ENCODE results near the gene MCTS1. TPM values are rescaled to one million over a fixed set of nuclear protein-coding genes. Genes with fewer than 3 reads are reported as not detected.
"Not testable (repeated sequence)": the region's sequence is repeated elsewhere in the genome, so short reads cannot be mapped to it uniquely, and the experiment has no call there.

Gene MCTS1
- total RNA-seq, 1 donor from 2014 or later = 6.1 TPM

- no peaks in the 10 kb centered on the region for H3K4me1 ChIP-seq
- H3K27ac ChIP-seq = no peak overlapping the region
- H3K4me3 ChIP-seq = no peak overlapping the region
- no peak for DNase-seq (ENCODE audit: extremely low spot score in 2 of 2)
- H3K27me3 ChIP-seq = no peaks in the 10 kb centered on the region
- intact Hi-C loops (cut with DNase I) = no loop called here
- H3K36me3 ChIP-seq = no peaks in the 10 kb centered on the region
- no peaks in the 10 kb centered on the region for H3K9me3 ChIP-seq
- TF ChIP-seq CTCF (IDR thresholded peaks at IDR 0.05) (no peak), POLR2AphosphoS5 (IDR thresholded peaks at IDR 0.05; ENCODE audit: insufficient read depth in 1 of 2, low read depth in 1 of 2) (no peak), POLR2A (IDR thresholded peaks at IDR 0.05) (no peak)
Measured at GRCh38 chrX:120568035-120568434, 35.9 kb upstream of the MCTS1 start.

- intact Hi-C loops (cut with DNase I) = no loop called here
- no peaks in the 10 kb centered on the region for H3K36me3 ChIP-seq
- no peaks in the 10 kb centered on the region for H3K4me1 ChIP-seq
- H3K27me3 ChIP-seq = no peaks in the 10 kb centered on the region
- no peak overlapping the region for H3K27ac ChIP-seq
- no peak for TF ChIP-seq POLR2A (IDR thresholded peaks at IDR 0.05)
- no peaks in the 10 kb centered on the region for H3K9me3 ChIP-seq
- no peak overlapping the region for H3K4me3 ChIP-seq
- no peak for DNase-seq (ENCODE audit: extremely low spot score in 2 of 2)
Measured at GRCh38 chrX:120568609-120569008, 35.3 kb upstream of the MCTS1 start.

- no peaks in the 10 kb centered on the region for H3K9me3 ChIP-seq
- no peaks in the 10 kb centered on the region for H3K36me3 ChIP-seq
- TF ChIP-seq POLR2AphosphoS5 (IDR thresholded peaks at IDR 0.05; ENCODE audit: insufficient read depth in 1 of 2, low read depth in 1 of 2) (no peak), CTCF (IDR thresholded peaks at IDR 0.05) (no peak), POLR2A (IDR thresholded peaks at IDR 0.05) (no peak)
- no peak overlapping the region for H3K27ac ChIP-seq
- intact Hi-C loops (cut with DNase I) = no loop called here
- DNase-seq (ENCODE audit: extremely low spot score in 2 of 2) = no peak
- H3K4me3 ChIP-seq = no peak overlapping the region
- H3K27me3 ChIP-seq = no peaks in the 10 kb centered on the region
- H3K4me1 ChIP-seq = no peaks in the 10 kb centered on the region
Measured at GRCh38 chrX:120570011-120570600, 33.8 kb upstream of the MCTS1 start.

GRCh38 chrX:120573806-120574205 lies 30.1 kb upstream of the MCTS1 start:
- H3K9me3 ChIP-seq; DNase-seq (ENCODE audit: extremely low spot score in 2 of 2); H3K36me3 ChIP-seq; H3K4me1 ChIP-seq; intact Hi-C loops (cut with DNase I); H3K4me3 ChIP-seq; H3K27ac ChIP-seq; H3K27me3 ChIP-seq: not testable (repeated sequence)

GRCh38 chrX:120575379-120576114 lies 28.4 kb upstream of the MCTS1 start:
- Histone ChIP-seq H3K4me3 (no peak overlapping the region), H3K36me3 (no peaks in the 10 kb centered on the region), H3K4me1 (no peaks in the 10 kb centered on the region), H3K27ac (no peak overlapping the region), H3K9me3 (no peaks in the 10 kb centered on the region), H3K27me3 (no peaks in the 10 kb centered on the region)
- intact Hi-C loops (cut with DNase I) = no loop called here
- no peak for DNase-seq (ENCODE audit: extremely low spot score in 2 of 2)
- TF ChIP-seq CTCF (IDR thresholded peaks at IDR 0.05) (no peak), POLR2AphosphoS5 (IDR thresholded peaks at IDR 0.05; ENCODE audit: insufficient read depth in 1 of 2, low read depth in 1 of 2) (no peak), POLR2A (IDR thresholded peaks at IDR 0.05) (no peak)

GRCh38 chrX:120585702-120586101 lies 18.2 kb upstream of the MCTS1 start:
- DNase-seq (ENCODE audit: extremely low spot score in 2 of 2) = no peak
- Histone ChIP-seq H3K36me3 (no peaks in the 10 kb centered on the region), H3K27me3 (no peaks in the 10 kb centered on the region), H3K4me1 (no peaks in the 10 kb centered on the region), H3K9me3 (no peaks in the 10 kb centered on the region), H3K4me3 (no peak overlapping the region), H3K27ac (no peak overlapping the region)
- intact Hi-C loops (cut with DNase I) = no loop called here
- TF ChIP-seq CTCF (IDR thresholded peaks at IDR 0.05) (no peak), POLR2A (IDR thresholded peaks at IDR 0.05) (no peak), POLR2AphosphoS5 (IDR thresholded peaks at IDR 0.05; ENCODE audit: insufficient read depth in 1 of 2, low read depth in 1 of 2) (no peak)

All from vagina (tissue), 2 donors.